22Rv1 (cell line): ENCODE measurements around the gene ERFE.

Experiments
- H3K27ac ChIP-seq: fragments of 450-650 bp; 2 replicates; pipeline ENCODE4 v1.5.1; 2017
- ZFX ChIP-seq: fragments of 450-650 bp; IDR thresholded peaks from 2 replicates; pipeline ENCODE4 v1.6.1; 2017; ENCODE audit warnings: antibody characterized with exemption, borderline replicate concordance
- TF ChIP-seq, protein P1 (sequence below): fragments of 450-650 bp; IDR thresholded peaks from 2 replicates; pipeline ENCODE4 v1.5.1; 2017; ENCODE audit warnings: mild to moderate bottlenecking

Gene ERFE

DNA sequence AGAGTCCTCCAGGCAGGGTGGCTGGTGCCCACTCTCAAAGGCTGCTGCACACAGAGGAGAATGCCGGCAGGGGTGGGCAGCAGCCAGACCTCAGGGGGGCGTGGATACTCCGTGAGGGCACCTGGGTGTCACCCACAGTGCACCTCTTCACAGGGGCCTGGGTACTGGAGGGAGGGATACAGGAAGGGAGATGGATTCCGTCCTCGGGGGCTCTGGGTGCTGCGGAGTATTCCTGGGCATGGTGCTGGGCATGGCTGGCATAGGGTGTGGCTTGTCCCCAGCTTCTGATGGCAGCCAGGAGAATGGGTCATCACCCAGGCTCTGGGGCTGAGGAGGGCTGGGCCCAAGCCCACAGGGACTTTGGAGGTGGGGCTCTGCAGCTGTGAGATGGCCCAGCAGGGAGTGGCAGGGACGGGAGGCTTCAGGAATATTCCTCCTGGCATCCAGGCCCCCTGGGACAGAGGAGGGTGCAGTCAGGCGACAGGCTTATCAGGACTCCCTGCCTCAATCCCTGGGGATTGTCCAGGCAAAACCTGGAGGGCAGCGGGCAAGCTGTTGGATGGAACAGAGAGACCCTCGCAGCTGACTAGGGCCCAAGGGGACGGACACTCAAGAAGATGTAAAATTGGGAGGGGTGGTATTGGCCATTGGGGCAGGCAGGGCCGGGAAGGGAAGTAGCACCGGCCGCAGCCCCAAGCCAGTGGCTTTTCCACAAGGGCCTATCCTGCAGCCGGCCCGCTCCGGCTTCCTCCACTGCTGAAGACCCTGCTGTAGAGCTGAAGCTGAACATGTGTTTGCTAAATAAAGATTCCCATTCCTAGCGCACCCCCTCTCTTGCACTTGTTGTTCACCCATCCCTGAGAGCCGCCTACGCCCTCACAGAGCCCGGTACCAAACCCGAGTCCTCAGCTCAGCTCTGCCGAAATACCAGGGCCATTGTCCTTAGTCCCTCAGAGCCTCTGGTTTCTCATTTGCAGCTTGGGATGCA is 26.0 kb upstream of the ERFE start:
- TF ChIP-seq, protein P1, sequence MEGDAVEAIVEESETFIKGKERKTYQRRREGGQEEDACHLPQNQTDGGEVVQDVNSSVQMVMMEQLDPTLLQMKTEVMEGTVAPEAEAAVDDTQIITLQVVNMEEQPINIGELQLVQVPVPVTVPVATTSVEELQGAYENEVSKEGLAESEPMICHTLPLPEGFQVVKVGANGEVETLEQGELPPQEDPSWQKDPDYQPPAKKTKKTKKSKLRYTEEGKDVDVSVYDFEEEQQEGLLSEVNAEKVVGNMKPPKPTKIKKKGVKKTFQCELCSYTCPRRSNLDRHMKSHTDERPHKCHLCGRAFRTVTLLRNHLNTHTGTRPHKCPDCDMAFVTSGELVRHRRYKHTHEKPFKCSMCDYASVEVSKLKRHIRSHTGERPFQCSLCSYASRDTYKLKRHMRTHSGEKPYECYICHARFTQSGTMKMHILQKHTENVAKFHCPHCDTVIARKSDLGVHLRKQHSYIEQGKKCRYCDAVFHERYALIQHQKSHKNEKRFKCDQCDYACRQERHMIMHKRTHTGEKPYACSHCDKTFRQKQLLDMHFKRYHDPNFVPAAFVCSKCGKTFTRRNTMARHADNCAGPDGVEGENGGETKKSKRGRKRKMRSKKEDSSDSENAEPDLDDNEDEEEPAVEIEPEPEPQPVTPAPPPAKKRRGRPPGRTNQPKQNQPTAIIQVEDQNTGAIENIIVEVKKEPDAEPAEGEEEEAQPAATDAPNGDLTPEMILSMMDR = no peak
- TF ChIP-seq ZFX = no peak

DNA sequence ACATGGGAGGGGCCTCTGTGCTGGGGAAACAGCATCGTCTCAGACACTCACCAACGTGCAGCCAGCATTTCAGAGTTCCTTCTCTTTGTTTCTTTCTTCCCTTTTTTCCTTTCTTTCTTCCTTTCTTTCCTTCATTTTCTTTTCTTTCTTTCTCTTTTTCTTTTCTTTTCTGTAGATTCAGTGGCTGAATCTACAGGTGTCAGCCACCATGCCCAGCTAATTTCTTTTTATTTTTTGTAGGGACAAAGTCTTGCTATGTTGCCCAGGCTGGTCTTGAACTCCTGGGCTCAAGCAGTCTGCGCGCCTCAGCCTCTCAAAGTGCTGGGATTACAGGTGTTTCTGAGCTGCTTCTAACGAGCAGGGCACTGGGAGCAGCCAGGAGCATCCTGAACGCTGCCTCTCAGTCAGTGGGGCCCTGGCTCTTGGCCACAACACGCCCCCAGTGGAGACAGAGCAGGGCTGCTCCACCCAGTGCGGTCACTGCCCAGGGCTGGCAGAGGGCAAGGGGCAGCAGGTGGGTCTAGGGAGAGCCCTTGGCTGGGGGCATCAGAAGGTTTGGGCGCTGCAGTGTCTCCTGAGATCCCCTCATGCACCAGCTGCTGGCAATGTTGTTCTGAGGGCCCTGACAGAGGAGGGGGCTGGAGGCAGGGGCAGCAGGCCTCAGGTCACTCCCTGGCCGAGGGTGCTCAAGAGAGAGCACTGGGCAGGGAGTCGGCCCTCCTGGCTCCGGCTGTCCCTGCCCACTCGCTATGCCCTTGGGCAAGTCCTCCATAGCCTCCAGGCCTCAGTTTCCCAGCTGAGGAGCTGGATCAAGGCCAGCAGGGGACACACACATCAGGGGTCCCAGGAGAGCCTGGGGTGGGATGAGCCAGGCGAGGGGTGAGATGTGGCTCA is 25.0 kb upstream of the ERFE start:
- no peak for TF ChIP-seq ZFX
- TF ChIP-seq, protein P1 = no peak
- no peak overlapping the region for H3K27ac ChIP-seq

More for the DNA sequence above, 26.0 kb upstream of the ERFE start:
- H3K27ac ChIP-seq = no peak overlapping the region

- no peak overlapping the region for H3K27ac ChIP-seq
- TF ChIP-seq, protein P1 = no peak
- no peak for TF ChIP-seq ZFX
These were observed 24.4 kb upstream of the ERFE start for GRCh38 chr2:238134393-238134785.

- TF ChIP-seq, protein P1 = no peak
- no peak for TF ChIP-seq ZFX
- H3K27ac ChIP-seq = no peak overlapping the region
These were observed 23.1 kb upstream of the ERFE start for GRCh38 chr2:238135601-238136150.

- TF ChIP-seq ZFX = no peak
- no peak overlapping the region for H3K27ac ChIP-seq
These were observed 21.8 kb upstream of the ERFE start for GRCh38 chr2:238136820-238137537.

GRCh38 chr2:238137885-238138284 is 20.9 kb upstream of the ERFE start:
- no peak overlapping the region for H3K27ac ChIP-seq
- TF ChIP-seq, protein P1 = no peak
- TF ChIP-seq ZFX = no peak
